HL-60/S4 (cell line): Measurements from ENCODE around the gene C2orf74.

Experiments
- in situ Hi-C: fragments of 300-500 bp; cut with MboI; formaldehyde crosslinking; loops from 2 replicates; pipeline ENCODE4 v1.14.3; 2022; ENCODE audit warnings: low sequenced_read_pairs

The C2orf74 gene

GRCh38 chr2:61210332-61210981 lies 48.5 kb downstream of the C2orf74 start:
- in situ Hi-C loops, result no loop called here

DNA sequence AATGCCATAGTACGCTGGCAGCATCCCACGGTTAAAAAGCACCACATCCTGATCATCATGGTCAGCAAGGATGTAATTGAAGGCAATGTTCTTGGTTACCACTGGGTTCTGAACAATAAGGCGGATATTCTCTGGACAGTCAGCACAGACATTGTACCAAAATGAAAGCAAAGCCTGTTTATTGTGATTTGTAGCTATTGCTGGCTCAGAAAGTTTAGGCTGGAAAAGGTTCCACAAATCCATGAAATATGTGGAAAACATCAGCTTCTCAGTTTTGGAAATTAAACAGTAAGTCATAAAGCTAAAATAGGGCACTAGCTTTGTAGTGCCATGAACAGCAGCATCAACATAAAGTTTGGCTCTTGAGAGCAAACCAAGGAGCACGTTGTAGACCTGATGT lies 52.2 kb downstream of the C2orf74 start:
- in situ Hi-C loops, result no loop called here
